ENCODE results near the gene DHX36.

DHX36 gene

DNA sequence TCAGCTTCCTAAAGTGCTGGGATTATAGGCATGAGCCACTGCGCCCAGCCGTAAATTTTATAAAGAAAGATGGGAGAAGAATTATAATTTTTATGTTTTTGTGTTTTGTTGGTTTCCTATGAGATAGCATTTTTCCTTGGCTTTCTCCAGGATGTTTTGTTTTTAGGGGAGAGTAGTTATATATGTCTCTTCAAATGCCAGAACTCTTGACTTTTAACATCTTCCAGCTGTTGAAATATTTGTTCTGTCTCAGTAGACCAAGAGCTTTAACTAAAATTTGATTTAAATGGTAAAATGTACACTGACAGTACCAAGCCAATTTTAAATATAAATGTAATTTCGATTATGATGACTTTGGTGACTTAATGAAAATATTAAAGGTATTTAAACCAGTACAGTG is 96.8 kb downstream of the DHX36 start:
- no peak for DNase-seq (ENCODE audit: low read depth in 2 of 3, low spot score in 1 of 3)

DNA sequence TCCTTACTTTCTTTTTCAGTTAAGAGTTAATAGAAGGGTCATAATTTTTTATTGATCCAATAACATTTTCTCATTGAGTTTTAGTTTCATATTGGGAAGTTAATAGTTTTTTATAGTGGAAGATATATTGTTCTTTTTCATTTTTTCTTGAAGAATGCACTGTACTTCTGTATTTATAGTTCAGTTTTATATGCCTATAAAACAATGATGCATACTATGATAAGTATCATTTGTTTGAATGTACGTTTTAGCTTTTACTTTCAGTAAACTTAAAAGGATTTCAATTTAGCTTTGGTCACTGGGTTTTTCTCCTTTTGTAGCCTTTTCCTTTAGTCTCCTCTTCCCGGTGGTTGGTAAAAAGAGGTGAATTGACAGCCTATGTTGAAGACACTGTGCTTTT is 98.8 kb downstream of the DHX36 start:
- DNase-seq (ENCODE audit: low read depth in 2 of 3, low spot score in 1 of 3) = no peak

DNA sequence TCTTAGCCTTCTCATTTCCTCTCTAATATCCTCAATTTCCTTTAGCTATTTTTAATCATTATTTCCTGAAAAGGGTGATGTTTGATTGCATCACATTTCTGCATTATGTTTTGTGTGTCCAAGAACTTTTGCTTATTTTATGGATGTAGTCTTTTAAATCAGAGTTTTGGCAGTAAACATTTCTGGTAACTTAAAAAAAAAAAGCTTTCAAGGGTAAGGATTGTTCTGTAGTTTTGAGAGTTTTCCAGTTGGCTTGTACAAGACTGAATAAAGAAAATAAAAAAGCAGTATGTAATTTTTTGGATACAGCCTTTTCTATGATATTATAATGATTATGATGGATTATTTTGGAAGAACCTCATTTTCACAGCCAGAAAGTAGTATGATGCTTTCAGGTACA is 99.4 kb downstream of the DHX36 start:
- no peak for DNase-seq (ENCODE audit: low read depth in 2 of 3, low spot score in 1 of 3)

- DNase-seq (ENCODE audit: low read depth in 2 of 3, low spot score in 1 of 3) = no peak
Measured at GRCh38 chr3:154224366-154224765, 99.9 kb downstream of the DHX36 start.

GRCh38 chr3:154223519-154223918 is 100.8 kb downstream of the DHX36 start:
- no peak for DNase-seq (ENCODE audit: low read depth in 2 of 3, low spot score in 1 of 3)

All from stimulated activated CD4-positive, alpha-beta T cell treated with anti-CD3 and anti-CD28 coated beads, Interleukin-12 subunit alpha, Interleukin-12 subunit beta, amount 100 ng/mL, for 48 hours (primary cell).